Neural cell (in vitro differentiated cells): ENCODE results near the gene PIAS1.

Experiments
- CTCF ChIP-seq: fragments of 450-650 bp; IDR thresholded peaks from 2 replicates; pipeline ENCODE4 v1.5.1; 2014; ENCODE audit warnings: antibody characterized with exemption, mild to moderate bottlenecking, moderate library complexity; ENCODE audit not compliant: poor library complexity, severe bottlenecking
- EP300 ChIP-seq: fragments of 450-650 bp; conservative IDR thresholded peaks from 2 replicates; pipeline ENCODE4 v1.6.1; 2014; ENCODE audit warnings: antibody characterized with exemption, mild to moderate bottlenecking, moderate library complexity; ENCODE audit not compliant: poor library complexity, severe bottlenecking
- EZH2 ChIP-seq: fragments of 200-600, 300-800 bp; shearing (Covaris generic), sonication (generic); IDR thresholded peaks from 2 replicates; pipeline ENCODE4 v1.6.1; 2014; ENCODE audit warnings: antibody characterized with exemption, low read length, borderline replicate concordance, mild to moderate bottlenecking; ENCODE audit not compliant: insufficient read depth, poor library complexity, severe bottlenecking
- POLR2AphosphoS5 ChIP-seq: IDR thresholded peaks from 2 replicates; pipeline ENCODE4 v1.6.1; 2012
- TAF1 ChIP-seq: IDR thresholded peaks from 2 replicates; pipeline ENCODE4 v1.6.1; 2012; ENCODE audit warnings: low read depth

- TF ChIP-seq CTCF, result no peak
- TF ChIP-seq TAF1, result no peak
- TF ChIP-seq EZH2, result no peak
- no peak for TF ChIP-seq EP300
- no peak for TF ChIP-seq POLR2AphosphoS5
Observed at GRCh38 chr15:68220489-68220888, 166.4 kb downstream of the PIAS1 start.
